Osteocyte (in vitro differentiated cells): ENCODE data around the gene GNG3. TPM values are rescaled to one million over a fixed set of nuclear protein-coding genes. Genes with fewer than 3 reads are reported as not detected.
"Not testable (repeated sequence)": the region's sequence is repeated elsewhere in the genome, so short reads cannot be mapped to it uniquely, and the experiment has no call there.

Experiments
- DNase-seq: peaks from one replicate; pipeline ENCODE4 v3.0.0; 2021; ENCODE audit warnings: mixed read lengths; ENCODE audit not compliant: unreplicated experiment; ENCODE audit errors: extremely low spot score
- H3K27ac Mint-ChIP-seq: one replicate; pipeline ENCODE4 v1.8.0; 2021; ENCODE audit warnings: mild to moderate bottlenecking, mixed read lengths; ENCODE audit not compliant: unreplicated experiment
- H3K27me3 Mint-ChIP-seq: one replicate; pipeline ENCODE4 v1.8.0; 2021; ENCODE audit warnings: mixed read lengths; ENCODE audit not compliant: unreplicated experiment
- H3K36me3 Mint-ChIP-seq: one replicate; pipeline ENCODE4 v1.8.0; 2021; ENCODE audit warnings: mixed read lengths; ENCODE audit not compliant: unreplicated experiment
- H3K4me1 Mint-ChIP-seq: one replicate; pipeline ENCODE4 v1.8.0; 2021; ENCODE audit warnings: mixed read lengths; ENCODE audit not compliant: unreplicated experiment
- H3K4me3 Mint-ChIP-seq: one replicate; pipeline ENCODE4 v1.8.0; 2021; ENCODE audit warnings: mild to moderate bottlenecking, moderate library complexity, mixed read lengths; ENCODE audit not compliant: unreplicated experiment
- H3K9me3 Mint-ChIP-seq: one replicate; pipeline ENCODE4 v1.8.0; 2021; ENCODE audit warnings: mixed read lengths; ENCODE audit not compliant: unreplicated experiment
- total RNA-seq: library from RNA; stranded (reverse); gene quantifications from 2 replicates; pipeline ENCODE4 v1.2.1, GENCODE V29; 2021
- TF ChIP-seq, protein P1 (sequence below): fragments of 200-600 bp; sonication (generic); IDR thresholded peaks from 2 replicates; pipeline ENCODE4 v1.5.0; 2021; ENCODE audit warnings: antibody characterized with exemption, mild to moderate bottlenecking, moderate library complexity

GNG3 gene
- total RNA-seq, 1 donor from 2014 or later: not detected

DNA sequence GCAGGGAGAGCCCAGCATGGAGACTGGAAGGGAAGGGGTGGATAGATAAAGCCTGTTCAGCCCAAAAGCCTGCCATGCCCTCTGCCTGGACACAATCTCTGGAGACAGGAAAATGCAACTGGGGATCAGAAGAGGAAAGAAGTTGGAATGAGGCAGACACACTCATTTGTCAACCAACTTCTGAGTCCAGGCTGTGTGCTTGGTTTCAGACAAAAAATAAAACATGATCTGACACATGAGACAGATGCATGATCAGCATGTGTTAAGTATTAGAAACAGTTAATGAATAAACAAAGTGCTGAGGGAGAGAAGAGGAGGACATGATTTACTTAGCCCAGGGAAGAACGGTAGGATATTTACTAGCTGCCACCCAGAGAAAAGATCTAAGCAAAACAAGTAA lies 19.0 kb upstream of the GNG3 start:
- Mint-ChIP-seq H3K36me3 (peaks cover 19% of the 10 kb centered on the region), H3K4me1 (peaks cover 9% of the 10 kb centered on the region), H3K27me3 (no peaks in the 10 kb centered on the region), H3K27ac (no peak overlapping the region), H3K4me3 (no peak overlapping the region), H3K9me3 (no peaks in the 10 kb centered on the region)
- DNase-seq: no peak
- TF ChIP-seq, protein P1, sequence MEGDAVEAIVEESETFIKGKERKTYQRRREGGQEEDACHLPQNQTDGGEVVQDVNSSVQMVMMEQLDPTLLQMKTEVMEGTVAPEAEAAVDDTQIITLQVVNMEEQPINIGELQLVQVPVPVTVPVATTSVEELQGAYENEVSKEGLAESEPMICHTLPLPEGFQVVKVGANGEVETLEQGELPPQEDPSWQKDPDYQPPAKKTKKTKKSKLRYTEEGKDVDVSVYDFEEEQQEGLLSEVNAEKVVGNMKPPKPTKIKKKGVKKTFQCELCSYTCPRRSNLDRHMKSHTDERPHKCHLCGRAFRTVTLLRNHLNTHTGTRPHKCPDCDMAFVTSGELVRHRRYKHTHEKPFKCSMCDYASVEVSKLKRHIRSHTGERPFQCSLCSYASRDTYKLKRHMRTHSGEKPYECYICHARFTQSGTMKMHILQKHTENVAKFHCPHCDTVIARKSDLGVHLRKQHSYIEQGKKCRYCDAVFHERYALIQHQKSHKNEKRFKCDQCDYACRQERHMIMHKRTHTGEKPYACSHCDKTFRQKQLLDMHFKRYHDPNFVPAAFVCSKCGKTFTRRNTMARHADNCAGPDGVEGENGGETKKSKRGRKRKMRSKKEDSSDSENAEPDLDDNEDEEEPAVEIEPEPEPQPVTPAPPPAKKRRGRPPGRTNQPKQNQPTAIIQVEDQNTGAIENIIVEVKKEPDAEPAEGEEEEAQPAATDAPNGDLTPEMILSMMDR: no peak

DNA sequence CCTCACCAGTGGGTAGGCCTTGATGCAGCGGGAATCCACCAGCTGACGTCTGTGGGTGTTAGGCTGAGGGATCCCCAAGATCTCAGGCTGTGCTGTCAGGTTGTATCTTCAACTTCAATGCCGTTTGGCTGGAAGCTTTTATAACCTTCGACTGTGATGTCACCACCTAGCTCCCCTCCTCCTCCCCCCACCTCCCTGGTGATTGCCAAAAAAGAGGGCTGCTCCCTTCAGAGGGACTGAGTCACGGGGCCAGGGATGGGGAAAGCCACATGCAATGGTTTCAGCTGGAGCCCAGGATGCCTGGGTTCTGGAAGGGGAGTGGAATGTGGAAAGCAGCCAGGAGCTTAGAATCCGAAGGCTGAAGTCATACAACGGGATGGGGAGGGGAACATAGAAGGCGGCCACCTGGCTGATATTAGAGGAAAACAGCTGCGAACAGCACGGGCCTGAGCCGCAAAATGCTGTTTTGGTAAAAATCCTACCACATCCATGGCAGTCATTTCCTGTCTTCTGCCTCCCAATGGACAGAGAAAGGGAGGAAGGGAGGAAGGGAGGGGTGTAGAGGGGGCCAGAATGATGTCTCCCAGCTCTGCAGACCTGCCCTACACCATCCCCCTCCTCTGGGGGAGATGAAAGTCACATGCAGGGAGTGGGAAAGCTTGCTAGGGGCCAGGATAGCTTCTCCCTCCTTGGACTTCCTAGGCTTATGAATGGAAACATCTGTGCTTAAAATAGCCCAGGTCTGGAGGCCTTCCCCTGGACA lies 17.9 kb upstream of the GNG3 start, which contains the start of gene LRRN4CL:
LRRN4CL (minus strand) TSS at position 110 of the 763 bp plus-strand sequence. CDS start 1,022 bp downstream, outside the sequence.
- Mint-ChIP-seq H3K4me1 (peaks cover 9% of the 10 kb centered on the region), H3K27me3 (no peaks in the 10 kb centered on the region), H3K36me3 (peaks cover 19% of the 10 kb centered on the region), H3K4me3 (peak within 1 kb of the TSS; percentile 32), H3K27ac (peak within 1 kb of the TSS; percentile 63), H3K9me3 (no peaks in the 10 kb centered on the region)
- TF ChIP-seq, protein P1: no peak
- DNase-seq: no peak

DNA sequence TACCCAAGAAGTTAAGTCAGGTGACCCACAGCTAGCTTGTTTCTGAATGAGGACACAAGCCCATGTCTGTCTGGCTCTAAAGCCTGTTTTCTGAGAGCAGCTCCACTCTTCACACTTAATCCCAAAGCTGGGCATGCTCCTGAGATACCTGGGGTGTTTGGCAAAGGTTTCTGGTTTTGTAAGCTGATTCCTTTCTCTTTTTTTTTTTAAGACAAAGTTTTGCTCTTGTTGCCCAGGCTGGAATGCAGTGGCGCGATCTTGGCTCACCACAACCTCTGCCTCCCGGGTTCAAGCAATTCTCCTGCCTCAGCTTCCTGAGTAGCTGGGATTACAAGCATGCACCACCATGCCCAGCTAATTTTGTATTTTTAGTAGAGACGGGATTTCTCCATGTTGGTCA lies 13.9 kb upstream of the GNG3 start:
- not testable (repeated sequence) for DNase-seq, H3K9me3 Mint-ChIP-seq, H3K4me3 Mint-ChIP-seq, H3K4me1 Mint-ChIP-seq, H3K27ac Mint-ChIP-seq, H3K27me3 Mint-ChIP-seq
- peaks cover 19% of the 10 kb centered on the region for H3K36me3 Mint-ChIP-seq

DNA sequence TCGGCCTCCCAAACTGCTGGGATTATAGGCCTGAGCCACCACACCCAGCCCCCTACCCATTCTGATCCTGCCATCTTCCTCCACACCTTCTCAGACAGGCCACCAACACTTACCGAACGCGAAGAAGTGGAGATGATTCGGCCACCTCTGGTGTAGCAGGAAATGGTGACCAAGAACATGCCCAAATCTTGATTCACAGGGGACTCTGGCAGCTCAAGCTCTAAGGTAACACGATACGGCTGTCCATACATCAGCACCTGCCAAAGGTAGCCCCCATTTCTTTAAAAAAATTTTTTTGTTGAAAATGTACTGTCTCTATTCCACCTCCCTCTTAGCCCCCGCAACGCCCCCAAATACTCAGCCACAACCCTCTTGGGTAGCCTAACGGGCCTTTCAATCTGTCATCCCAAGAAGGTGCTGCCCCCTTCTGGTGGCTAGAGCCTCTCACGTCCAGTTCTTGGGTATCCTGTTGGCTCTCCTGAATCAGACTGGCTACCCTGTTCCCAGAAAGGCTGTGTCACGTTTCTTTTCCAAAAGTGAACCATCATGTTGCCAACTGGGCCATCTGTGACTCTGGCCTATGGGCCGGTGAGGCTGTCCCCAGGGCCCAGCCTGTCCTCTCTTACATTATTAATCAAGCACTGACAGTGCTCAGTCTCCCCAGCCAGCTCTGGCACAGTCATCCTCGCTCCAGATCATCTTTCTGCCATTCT lies 12.9 kb upstream of the GNG3 start:
- no peak for DNase-seq
- H3K27me3 Mint-ChIP-seq: no peaks in the 10 kb centered on the region
- H3K4me3 Mint-ChIP-seq: no peak overlapping the region
- no peaks in the 10 kb centered on the region for H3K9me3 Mint-ChIP-seq
- H3K36me3 Mint-ChIP-seq: peaks cover 19% of the 10 kb centered on the region
- TF ChIP-seq, protein P1: peak; percentile 83
- peaks cover 4% of the 10 kb centered on the region for H3K4me1 Mint-ChIP-seq
- H3K27ac Mint-ChIP-seq: no peak overlapping the region

DNA sequence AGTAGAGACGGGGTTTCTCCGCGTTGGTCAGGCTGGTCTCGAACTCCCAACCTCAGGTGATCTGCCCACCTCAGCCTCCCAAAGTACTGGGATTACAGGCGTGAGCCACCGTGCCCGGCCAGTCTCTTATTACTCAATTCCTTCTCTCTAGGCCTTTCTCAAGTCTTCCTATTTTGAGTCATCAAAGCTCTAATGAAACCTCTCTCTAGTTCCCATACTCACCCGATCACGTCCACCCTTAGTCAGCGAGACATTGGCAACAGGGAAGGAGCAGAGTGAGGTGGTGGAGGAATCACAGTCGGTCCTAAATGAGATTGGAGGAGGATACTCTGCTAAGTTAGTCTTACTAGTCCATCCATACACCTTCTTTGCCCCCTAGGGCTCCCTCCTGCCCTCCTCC lies 5.2 kb upstream of the GNG3 start:
- no peak overlapping the region for H3K27ac Mint-ChIP-seq
- TF ChIP-seq, protein P1: no peak
- H3K4me3 Mint-ChIP-seq: no peak overlapping the region
- H3K27me3 Mint-ChIP-seq: no peaks in the 10 kb centered on the region
- H3K36me3 Mint-ChIP-seq: peaks cover 5% of the 10 kb centered on the region
- peaks cover 20% of the 10 kb centered on the region for H3K4me1 Mint-ChIP-seq
- DNase-seq: no peak
- no peaks in the 10 kb centered on the region for H3K9me3 Mint-ChIP-seq

DNA sequence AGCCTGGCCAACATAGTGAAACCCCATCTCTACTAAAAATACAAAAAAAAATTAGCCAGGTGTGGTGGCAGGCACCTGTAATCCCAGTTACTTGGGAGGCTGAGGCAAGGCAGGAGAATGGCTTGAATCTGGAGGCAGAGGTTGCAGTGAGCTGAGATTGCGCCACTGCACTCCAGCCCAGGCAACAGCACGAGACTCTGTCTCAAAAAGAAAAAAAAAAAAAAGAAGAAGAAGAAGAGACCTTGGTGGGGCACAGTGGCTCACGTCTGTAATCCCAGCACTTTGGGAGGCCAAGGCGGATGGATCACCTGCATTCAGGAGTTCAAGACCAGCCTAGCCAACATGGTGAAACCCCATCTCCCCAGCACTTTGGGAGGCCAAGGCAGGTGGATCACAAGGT lies 3.6 kb upstream of the GNG3 start:
- not testable (repeated sequence) for H3K4me3 Mint-ChIP-seq, DNase-seq, H3K9me3 Mint-ChIP-seq, H3K27me3 Mint-ChIP-seq, H3K27ac Mint-ChIP-seq, H3K36me3 Mint-ChIP-seq
- H3K4me1 Mint-ChIP-seq: peaks cover 32% of the 10 kb centered on the region
